Astrocyte of the cerebellum (primary cell): ENCODE results near the gene MRPS11.
"Not testable (repeated sequence)": the region's sequence is repeated elsewhere in the genome, so short reads cannot be mapped to it uniquely, and the experiment has no call there.

Experiments used
- DNase-seq: peaks from one replicate; pipeline ENCODE4 v3.0.0-alpha.2; 2011; ENCODE audit warnings: low read depth
- H3K4me3 ChIP-seq: 2 replicates; pipeline ENCODE4 v1.5.1; 2011; ENCODE audit warnings: mild to moderate bottlenecking, low read depth, low read length, moderate library complexity
- CTCF ChIP-seq: IDR thresholded peaks from 2 replicates; pipeline ENCODE4 v1.5.1; 2012; ENCODE audit warnings: low read length, low read depth, moderate library complexity, mild to moderate bottlenecking; ENCODE audit errors: missing control alignments
- in situ Hi-C: cut with HindIII; loops from 2 replicates; pipeline ENCODE4 v1.10.0; 2017; ENCODE audit warnings: low sequenced_read_pairs

Gene MRPS11

GRCh38 chr15:88512601-88513000 is 45.1 kb downstream of the MRPS11 start:
- no peak overlapping the region for H3K4me3 ChIP-seq
- DNase-seq = no peak
- TF ChIP-seq CTCF = no peak
- in situ Hi-C loops = no loop called here

- H3K4me3 ChIP-seq = no peak overlapping the region
- TF ChIP-seq CTCF = no peak
- in situ Hi-C loops = no loop called here
- DNase-seq = no peak
Measured at GRCh38 chr15:88513195-88513594, 45.7 kb downstream of the MRPS11 start.

GRCh38 chr15:88518903-88519302 is 51.4 kb downstream of the MRPS11 start:
- TF ChIP-seq CTCF = no peak
- no peak for DNase-seq

GRCh38 chr15:88524094-88524493 is 56.6 kb downstream of the MRPS11 start:
- H3K4me3 ChIP-seq, DNase-seq, in situ Hi-C loops: not testable (repeated sequence)

More at GRCh38 chr15:88518903-88519302, 51.4 kb downstream of the MRPS11 start:
- no peak overlapping the region for H3K4me3 ChIP-seq
- in situ Hi-C loops = no loop called here

- TF ChIP-seq CTCF = no peak
- H3K4me3 ChIP-seq = no peak overlapping the region
- in situ Hi-C loops = no loop called here
- no peak for DNase-seq
Measured at GRCh38 chr15:88525418-88525817, 57.9 kb downstream of the MRPS11 start.

- in situ Hi-C loops = no loop called here
- no peak overlapping the region for H3K4me3 ChIP-seq
Measured at GRCh38 chr15:88526247-88526879, 58.9 kb downstream of the MRPS11 start.

More at GRCh38 chr15:88526247-88526879, 58.9 kb downstream of the MRPS11 start:
- no peak for DNase-seq
- no peak for TF ChIP-seq CTCF
